Measurements from ENCODE around the gene DLG5. TPM values are rescaled to one million over a fixed set of nuclear protein-coding genes. Genes with fewer than 3 reads are reported as not detected.

The DLG5 gene
- total and polyA plus RNA-seq, 10 of the 15 experiments (the other 5 are each of a cell fraction or from before 2014, with no cell fraction given): 0.18 to 6.6 (median 2.7) TPM

GRCh38 chr10:77974396-77975074 lies 48.0 kb upstream of the DLG5 start (continued):
- no peak for TF ChIP-seq NKRF (conservative IDR thresholded peaks at IDR 0.05)
- no peak for TF ChIP-seq POLR2AphosphoS2 (IDR thresholded peaks at IDR 0.05; ENCODE audit: low read depth, low read length)

- in situ Hi-C loops (cut with MboI): no loop called here
- Histone ChIP-seq H3K79me2 (ENCODE audit: control insufficient read depth, insufficient read depth, low read length) (no peaks in the 10 kb centered on the region), H4K20me1 (ENCODE audit: control insufficient read depth, insufficient read depth) (no peaks in the 10 kb centered on the region), H2AFZ (ENCODE audit: control insufficient read depth, low read depth, low read length) (no peak overlapping the region), H3K4me2 (ENCODE audit: control insufficient read depth, insufficient read depth) (no peak overlapping the region), H3K36me3 (ENCODE audit: control insufficient read depth in 2 of 2, insufficient read depth in 2 of 2, low read length in 1 of 2) (peaks cover 7 to 10% of the 10 kb centered on the region in 2 experiments; a peak in 3 of 4 replicates), H3K4me1 (ENCODE audit: control insufficient read depth, insufficient read depth, low read length) (0 out of 2 replicates have a peak, but pooled peaks cover 5% of the 10 kb centered on the region), H3K27me3 (replicated peaks in 1 of 2; ENCODE audit: control insufficient read depth in 2 of 2, insufficient read depth in 2 of 2, low read length in 1 of 2) (no peaks in the 10 kb centered on the region), H3K27ac (ENCODE audit: control insufficient read depth, insufficient read depth) (no peak overlapping the region), H3K4me3 (no peak overlapping the region), H3K9me3 (replicated peaks; ENCODE audit: control insufficient read depth, insufficient read depth, low read length) (no peaks in the 10 kb centered on the region), H3K9ac (ENCODE audit: control insufficient read depth, insufficient read depth, low read length) (no peak overlapping the region)
- ChIA-PET RAD21 (ENCODE audit: unreplicated experiment) (no interaction called here), SMC1A (ENCODE audit: uncharacterized antibody, unreplicated experiment) (interaction anchor here (0.6 kb wide), 1 partner anchor 52 kb away, joined by 3 read pairs; no protein-coding TSS in a partner anchor), POLR2A (no interaction called here), CTCF (interaction anchor here (1.2 to 2.7 kb wide), 3 partner anchors 19 to 126 kb away, joined by 3 to 12 read pairs (median 4); no protein-coding TSS in a partner anchor)
- DNase-seq (ENCODE audit: low read depth, low spot score) (no peak), FAIRE-seq (no peak), ATAC-seq (no peak)
- WGBS (ENCODE audit: insufficient coverage, insufficient replicate concordance, low lambda C conversion rate, missing lambda C conversion rate): 96% methylated on average over 5 of the region's 5 CpGs
- TF ChIP-seq CBFB (IDR thresholded peaks at IDR 0.05; ENCODE audit: low read depth): no peak
- no peak for TF ChIP-seq PRDM15 (CRISPR knock-in tag; IDR thresholded peaks at IDR 0.05)
- no peak for TF ChIP-seq NRF1 (conservative IDR thresholded peaks at IDR 0.05; ENCODE audit: low read depth, low read length)
- no peak for TF ChIP-seq NR2C1 (IDR thresholded peaks at IDR 0.05)
- TF ChIP-seq TARDBP (IDR thresholded peaks at IDR 0.05; ENCODE audit: borderline replicate concordance): no peak
- TF ChIP-seq RELB (IDR thresholded peaks at IDR 0.05; ENCODE audit: low read depth): no peak
- TF ChIP-seq BACH1 (IDR thresholded peaks at IDR 0.05; ENCODE audit: borderline replicate concordance): no peak
- TF ChIP-seq ELK1 (IDR thresholded peaks at IDR 0.05; ENCODE audit: low read depth, low read length): no peak
- no peak for TF ChIP-seq ZZZ3 (IDR thresholded peaks at IDR 0.05; ENCODE audit: control insufficient read depth, insufficient read length, low read depth)
- TF ChIP-seq SREBF1 (IDR thresholded peaks at IDR 0.05; ENCODE audit: low read length): no peak
- intact Hi-C loops (cut with micrococcal nuclease; ENCODE audit: unreplicated experiment): loop anchor here (5.0 kb wide), 1 partner anchor 126 kb away; no protein-coding TSS in a partner anchor
- BruUV-seq (replicated peaks): no TSS peak
These were observed 46.7 kb upstream of the DLG5 start for GRCh38 chr10:77973276-77973675.
